ENCODE results near the gene ALKBH6. TPM values are rescaled to one million over a fixed set of nuclear protein-coding genes. Genes with fewer than 3 reads are reported as not detected.

ALKBH6 gene
- total and polyA plus RNA-seq, 2 of the 13 experiments (the other 11 are each of a cell fraction or from before 2014, with no cell fraction given) = 13.7 to 18.1 TPM

DNA sequence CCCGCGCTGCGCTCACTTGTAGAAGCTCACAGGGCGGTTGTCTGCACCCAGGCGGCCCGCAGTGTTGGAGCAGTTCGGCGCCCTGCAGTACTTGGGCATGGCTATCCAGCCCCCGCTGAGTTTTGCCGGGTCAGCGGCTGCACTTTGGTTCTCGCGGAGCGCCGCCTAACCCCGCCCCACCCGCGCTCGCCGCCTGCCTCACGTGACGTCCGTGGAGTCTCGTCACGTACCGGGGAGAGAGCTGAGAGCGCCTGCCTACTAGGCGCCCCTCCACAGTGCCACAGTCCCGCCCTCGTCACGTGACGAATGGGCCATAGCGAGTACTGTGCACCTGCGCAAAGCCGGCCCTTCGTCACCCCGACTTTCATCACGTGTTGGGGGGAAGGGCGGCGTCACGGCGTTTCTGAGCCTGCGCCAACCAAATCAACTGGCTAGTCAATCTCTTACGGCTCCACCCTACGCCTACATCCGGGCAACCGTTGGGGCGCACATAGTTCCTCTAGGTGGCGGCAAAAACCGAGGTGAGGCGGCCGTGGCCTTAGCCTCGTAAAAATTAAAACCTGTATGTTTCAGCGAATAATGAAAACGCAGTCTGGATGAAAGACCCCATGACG is 40.2 kb upstream of the ALKBH6 start, which contains the start of gene THAP8 (continued):
- TF ChIP-seq ZFP90 (CRISPR knock-in tag; IDR thresholded peaks at IDR 0.05; ENCODE audit: borderline replicate concordance) (peak; percentile 22; the same call in 1 of the 2 replicates), CSRNP1 (CRISPR knock-in tag; IDR thresholded peaks at IDR 0.05) (peak; percentile 23; the same call in 1 of the 2 replicates), CAMTA2 (CRISPR knock-in tag; IDR thresholded peaks at IDR 0.05; ENCODE audit: borderline replicate concordance) (peak; percentile 79; the same call in 1 of the 2 replicates), ZFP36L1 (CRISPR knock-in tag; IDR thresholded peaks at IDR 0.05) (peak; percentile 21; the same call in 1 of the 2 replicates), ZBTB10 (CRISPR knock-in tag; IDR thresholded peaks at IDR 0.05; ENCODE audit: borderline replicate concordance) (peak; percentile 92), GPN1 (CRISPR knock-in tag; IDR thresholded peaks at IDR 0.05; ENCODE audit: borderline replicate concordance) (no peak), KDM2A (CRISPR knock-in tag; IDR thresholded peaks at IDR 0.05; ENCODE audit: borderline replicate concordance, low read depth) (no peak; the same call in 1 of the 2 replicates), ZNF790 (CRISPR knock-in tag; IDR thresholded peaks at IDR 0.05; ENCODE audit: borderline replicate concordance) (peak; percentile 81; the same call in 1 of the 2 replicates), ZFP37 (CRISPR knock-in tag; IDR thresholded peaks at IDR 0.05; ENCODE audit: borderline replicate concordance) (peak; percentile 69), HOXA9 (CRISPR knock-in tag; IDR thresholded peaks at IDR 0.05; ENCODE audit: borderline replicate concordance) (no peak), ADNP (CRISPR knock-in tag; IDR thresholded peaks at IDR 0.05) (no peak), ZNF75D (CRISPR knock-in tag; IDR thresholded peaks at IDR 0.05; ENCODE audit: borderline replicate concordance) (no peak), ZFP36L2 (CRISPR knock-in tag; IDR thresholded peaks at IDR 0.05) (no peak), ZNF430 (CRISPR knock-in tag; IDR thresholded peaks at IDR 0.05) (peak; percentile 64; the same call in 1 of the 2 replicates), BHLHE40 (IDR thresholded peaks at IDR 0.05; ENCODE audit: low read length) (peak; percentile 100), ZNF10 (CRISPR knock-in tag; IDR thresholded peaks at IDR 0.05; ENCODE audit: borderline replicate concordance, low read depth) (no peak), ZNF670 (CRISPR knock-in tag; IDR thresholded peaks at IDR 0.05; ENCODE audit: borderline replicate concordance) (peak; percentile 44; the same call in 1 of the 2 replicates)
- TF ChIP-seq, protein P1, sequence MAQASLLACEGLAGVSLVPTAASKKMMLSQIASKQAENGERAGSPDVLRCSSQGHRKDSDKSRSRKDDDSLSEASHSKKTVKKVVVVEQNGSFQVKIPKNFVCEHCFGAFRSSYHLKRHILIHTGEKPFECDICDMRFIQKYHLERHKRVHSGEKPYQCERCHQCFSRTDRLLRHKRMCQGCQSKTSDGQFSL (CRISPR knock-in tag; IDR thresholded peaks at IDR 0.05) = peak; percentile 85
- TF ChIP-seq, protein P2, sequence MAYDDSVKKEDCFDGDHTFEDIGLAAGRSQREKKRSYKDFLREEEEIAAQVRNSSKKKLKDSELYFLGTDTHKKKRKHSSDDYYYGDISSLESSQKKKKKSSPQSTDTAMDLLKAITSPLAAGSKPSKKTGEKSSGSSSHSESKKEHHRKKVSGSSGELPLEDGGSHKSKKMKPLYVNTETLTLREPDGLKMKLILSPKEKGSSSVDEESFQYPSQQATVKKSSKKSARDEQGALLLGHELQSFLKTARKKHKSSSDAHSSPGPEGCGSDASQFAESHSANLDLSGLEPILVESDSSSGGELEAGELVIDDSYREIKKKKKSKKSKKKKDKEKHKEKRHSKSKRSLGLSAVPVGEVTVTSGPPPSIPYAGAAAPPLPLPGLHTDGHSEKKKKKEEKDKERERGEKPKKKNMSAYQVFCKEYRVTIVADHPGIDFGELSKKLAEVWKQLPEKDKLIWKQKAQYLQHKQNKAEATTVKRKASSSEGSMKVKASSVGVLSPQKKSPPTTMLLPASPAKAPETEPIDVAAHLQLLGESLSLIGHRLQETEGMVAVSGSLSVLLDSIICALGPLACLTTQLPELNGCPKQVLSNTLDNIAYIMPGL (CRISPR knock-in tag; IDR thresholded peaks at IDR 0.05; ENCODE audit: borderline replicate concordance in 1 of 2, low read depth in 1 of 2) = peak; percentile 19 to 63; a peak in 2 of 4 replicates
- TF ChIP-seq, protein P3, sequence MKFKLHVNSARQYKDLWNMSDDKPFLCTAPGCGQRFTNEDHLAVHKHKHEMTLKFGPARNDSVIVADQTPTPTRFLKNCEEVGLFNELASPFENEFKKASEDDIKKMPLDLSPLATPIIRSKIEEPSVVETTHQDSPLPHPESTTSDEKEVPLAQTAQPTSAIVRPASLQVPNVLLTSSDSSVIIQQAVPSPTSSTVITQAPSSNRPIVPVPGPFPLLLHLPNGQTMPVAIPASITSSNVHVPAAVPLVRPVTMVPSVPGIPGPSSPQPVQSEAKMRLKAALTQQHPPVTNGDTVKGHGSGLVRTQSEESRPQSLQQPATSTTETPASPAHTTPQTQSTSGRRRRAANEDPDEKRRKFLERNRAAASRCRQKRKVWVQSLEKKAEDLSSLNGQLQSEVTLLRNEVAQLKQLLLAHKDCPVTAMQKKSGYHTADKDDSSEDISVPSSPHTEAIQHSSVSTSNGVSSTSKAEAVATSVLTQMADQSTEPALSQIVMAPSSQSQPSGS (CRISPR knock-in tag; IDR thresholded peaks at IDR 0.05) = peak; percentile 67; the same call in 1 of the 2 replicates

Data from HepG2 (cell line).